Effector memory CD4-positive, alpha-beta T cell (primary cell): ENCODE data around the gene CRACDL.
"Not testable (repeated sequence)": the region's sequence is repeated elsewhere in the genome, so short reads cannot be mapped to it uniquely, and the experiment has no call there.

Experiments
- DNase-seq, 3 donors: peaks; one replicate each; pipeline ENCODE4 v3.0.0-alpha.2; 2020
- H3K27ac ChIP-seq: 2 replicates; pipeline ENCODE4 v1.7.0; 2013; ENCODE audit warnings: mild to moderate bottlenecking, low read length, moderate library complexity; ENCODE audit not compliant: insufficient read depth, poor library complexity, severe bottlenecking
- H3K27me3 ChIP-seq: replicated peaks from 2 replicates; pipeline ENCODE4 v1.7.0; 2013; ENCODE audit warnings: mild to moderate bottlenecking, low read length; ENCODE audit not compliant: insufficient read depth, control insufficient read depth, poor library complexity, severe bottlenecking
- H3K36me3 ChIP-seq: 2 replicates; pipeline ENCODE4 v1.7.0; 2013; ENCODE audit warnings: mild to moderate bottlenecking, low read length, moderate library complexity; ENCODE audit not compliant: control insufficient read depth, insufficient read depth
- H3K4me1 ChIP-seq: 2 replicates; pipeline ENCODE4 v1.7.0; 2013; ENCODE audit warnings: low read length, mild to moderate bottlenecking; ENCODE audit not compliant: control insufficient read depth, insufficient read depth, poor library complexity, severe bottlenecking
- H3K4me3 ChIP-seq: 2 replicates; pipeline ENCODE4 v1.7.0; 2013; ENCODE audit warnings: low read length, low read depth, mild to moderate bottlenecking; ENCODE audit not compliant: insufficient read depth, poor library complexity, severe bottlenecking
- H3K9me3 ChIP-seq: 2 replicates; pipeline ENCODE4 v1.7.0; 2013; ENCODE audit warnings: mild to moderate bottlenecking, low read length, moderate library complexity; ENCODE audit not compliant: control insufficient read depth

CRACDL gene

GRCh38 chr2:98884658-98885057 is 51.4 kb downstream of the CRACDL start:
- no peak overlapping the region for H3K27ac ChIP-seq
- DNase-seq: no peak

DNA sequence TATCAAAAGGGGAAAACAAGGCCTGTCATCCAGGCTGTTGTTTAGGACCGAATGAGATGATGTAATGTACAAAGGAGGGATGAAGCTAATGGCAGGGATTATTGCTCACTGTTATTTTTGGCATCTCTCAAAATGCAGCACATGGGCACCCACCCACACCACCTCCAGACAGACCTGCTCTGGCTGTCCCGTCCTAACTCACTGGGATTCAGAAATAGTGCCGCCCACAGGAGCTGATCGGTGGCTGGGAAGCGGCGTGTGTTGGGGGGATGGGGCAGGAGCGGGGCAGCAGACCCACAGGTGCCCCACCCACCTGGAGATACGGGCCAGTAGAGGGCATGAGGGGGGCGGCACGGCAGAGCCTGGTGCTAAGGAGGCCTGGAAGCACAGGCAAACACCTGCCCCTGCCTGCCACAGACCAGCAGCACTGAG is 52.2 kb downstream of the CRACDL start:
- no peak for DNase-seq
- H3K4me1 ChIP-seq: no peaks in the 10 kb centered on the region
- no peaks in the 10 kb centered on the region for H3K27me3 ChIP-seq
- H3K9me3 ChIP-seq: no peaks in the 10 kb centered on the region
- H3K36me3 ChIP-seq: no peaks in the 10 kb centered on the region
- H3K27ac ChIP-seq: no peak overlapping the region
- no peak overlapping the region for H3K4me3 ChIP-seq

More at GRCh38 chr2:98884658-98885057, 51.4 kb downstream of the CRACDL start:
- Histone ChIP-seq H3K36me3 (no peaks in the 10 kb centered on the region), H3K9me3 (no peaks in the 10 kb centered on the region), H3K27me3 (no peaks in the 10 kb centered on the region), H3K4me3 (no peak overlapping the region), H3K4me1 (no peaks in the 10 kb centered on the region)

- Histone ChIP-seq H3K9me3 (no peaks in the 10 kb centered on the region), H3K4me1 (no peaks in the 10 kb centered on the region), H3K27me3 (no peaks in the 10 kb centered on the region), H3K4me3 (no peak overlapping the region), H3K36me3 (no peaks in the 10 kb centered on the region), H3K27ac (no peak overlapping the region)
- DNase-seq: no peak
These were observed 52.9 kb downstream of the CRACDL start for GRCh38 chr2:98882971-98883779.

GRCh38 chr2:98882368-98882767 is 53.7 kb downstream of the CRACDL start:
- Histone ChIP-seq H3K27ac (no peak overlapping the region), H3K4me3 (no peak overlapping the region), H3K9me3 (no peaks in the 10 kb centered on the region), H3K4me1 (no peaks in the 10 kb centered on the region), H3K27me3 (no peaks in the 10 kb centered on the region), H3K36me3 (no peaks in the 10 kb centered on the region)
- DNase-seq: no peak

DNA sequence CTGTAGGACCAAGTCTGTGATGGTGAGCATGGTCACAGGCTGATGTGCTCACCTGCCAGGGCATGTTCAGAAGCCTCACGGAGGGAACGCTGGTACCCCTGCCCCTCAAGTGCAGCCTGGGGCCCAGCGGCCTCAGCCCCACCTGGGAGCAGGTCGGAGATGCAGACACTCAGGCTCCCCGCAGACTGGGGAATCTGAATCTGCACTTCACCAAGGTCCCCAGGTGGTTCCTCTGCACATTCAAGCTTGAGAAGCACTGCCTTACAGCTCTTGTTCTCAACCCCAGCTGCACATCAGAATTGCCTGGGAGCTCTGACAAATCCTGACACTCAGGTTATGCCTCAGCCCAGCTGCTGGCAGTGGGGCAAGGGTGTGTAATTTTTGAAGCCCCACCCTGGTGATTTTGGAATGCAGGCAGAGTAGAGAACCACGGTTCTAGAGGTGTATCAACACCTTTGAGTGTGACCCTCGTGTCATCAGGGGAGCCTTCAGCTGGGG is 54.8 kb downstream of the CRACDL start:
- DNase-seq: no peak
- Histone ChIP-seq H3K4me1 (no peaks in the 10 kb centered on the region), H3K9me3 (no peaks in the 10 kb centered on the region), H3K27ac (no peak overlapping the region), H3K27me3 (no peaks in the 10 kb centered on the region), H3K4me3 (no peak overlapping the region), H3K36me3 (no peaks in the 10 kb centered on the region)

- DNase-seq: no peak
- H3K27ac ChIP-seq: no peak overlapping the region
- no peak overlapping the region for H3K4me3 ChIP-seq
- H3K36me3 ChIP-seq: no peaks in the 10 kb centered on the region
- no peaks in the 10 kb centered on the region for H3K4me1 ChIP-seq
- no peaks in the 10 kb centered on the region for H3K27me3 ChIP-seq
- no peaks in the 10 kb centered on the region for H3K9me3 ChIP-seq
These were observed 55.5 kb downstream of the CRACDL start for GRCh38 chr2:98880266-98881152.

GRCh38 chr2:98877658-98878057 is 58.4 kb downstream of the CRACDL start:
- H3K4me1 ChIP-seq, DNase-seq, H3K36me3 ChIP-seq, H3K9me3 ChIP-seq, H3K27ac ChIP-seq, H3K27me3 ChIP-seq, H3K4me3 ChIP-seq: not testable (repeated sequence)

GRCh38 chr2:98876741-98877140 is 59.3 kb downstream of the CRACDL start:
- no peaks in the 10 kb centered on the region for H3K36me3 ChIP-seq
- no peak for DNase-seq
- H3K27me3 ChIP-seq: no peaks in the 10 kb centered on the region

GRCh38 chr2:98875746-98876145 is 60.3 kb downstream of the CRACDL start:
- Histone ChIP-seq H3K9me3 (no peaks in the 10 kb centered on the region), H3K27me3 (no peaks in the 10 kb centered on the region)
- no peak for DNase-seq

More at GRCh38 chr2:98876741-98877140, 59.3 kb downstream of the CRACDL start:
- Histone ChIP-seq H3K4me1 (no peaks in the 10 kb centered on the region), H3K4me3 (no peak overlapping the region), H3K9me3 (no peaks in the 10 kb centered on the region), H3K27ac (no peak overlapping the region)

More at GRCh38 chr2:98875746-98876145, 60.3 kb downstream of the CRACDL start:
- Histone ChIP-seq H3K27ac (no peak overlapping the region), H3K36me3 (no peaks in the 10 kb centered on the region), H3K4me1 (no peaks in the 10 kb centered on the region), H3K4me3 (no peak overlapping the region)
